SK-N-SH (cell line): ENCODE results near the gene RTN4.

Experiments used
- EP300 ChIP-seq, 2 experiments: IDR thresholded peaks; 2 replicates each; pipeline versions ENCODE4 v1.4.0 to v1.6.1; 2012; ENCODE audit warnings: borderline replicate concordance in 1 of 2, low read depth in 1 of 2, low read length in 1 of 2
- SIN3A ChIP-seq: IDR thresholded peaks from 2 replicates; pipeline ENCODE4 v1.6.1; 2012; ENCODE audit warnings: low read depth, mild to moderate bottlenecking, low read length, moderate library complexity, borderline replicate concordance

DNA sequence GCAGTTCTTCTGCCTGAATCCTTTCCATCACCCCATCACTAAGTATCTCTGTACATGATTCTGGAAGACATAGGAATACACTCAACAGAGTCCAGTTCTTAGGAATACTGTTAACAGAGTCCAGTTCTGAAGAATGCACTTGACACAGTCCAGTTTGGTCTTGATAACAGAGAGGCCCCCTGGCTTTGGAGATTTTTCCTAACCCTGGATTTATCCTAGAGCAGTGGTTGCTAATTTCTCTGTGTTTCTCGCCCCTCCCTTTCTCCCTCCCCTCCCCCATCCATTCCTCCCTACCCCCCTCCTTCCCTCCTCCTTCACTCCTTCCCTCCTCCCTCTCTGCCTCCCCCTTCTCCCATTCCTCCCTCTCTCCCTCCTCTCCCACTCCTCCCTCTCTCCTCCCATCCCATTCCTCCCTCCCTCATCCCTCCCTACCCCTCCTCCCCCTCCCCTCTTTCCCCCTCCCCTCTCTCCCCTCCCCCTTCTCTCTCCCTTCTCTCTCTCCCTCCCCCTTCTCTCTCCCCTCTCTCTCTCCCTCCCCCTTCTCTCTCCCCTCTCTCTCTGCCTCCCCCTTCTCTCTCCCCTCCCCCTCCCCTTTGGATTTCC, 105.4 kb downstream of the RTN4 start:
- TF ChIP-seq SIN3A (no peak), EP300 (IDR thresholded peaks at IDR 0.05; ENCODE audit: borderline replicate concordance in 1 of 2, low read depth in 1 of 2, low read length in 1 of 2) (no peak)
